Ascending aorta (tissue), 2 donors: ENCODE results near the gene MED27. TPM values are rescaled to one million over a fixed set of nuclear protein-coding genes. Genes with fewer than 3 reads are reported as not detected.

Source experiments
- DNase-seq, 2 donors: peaks; one replicate each; pipeline ENCODE4 v3.0.0-alpha.2; 2019; ENCODE audit warnings: low spot score in 2 of 2
- H3K27ac ChIP-seq, 2 donors: fragments of 200-600 bp; sonication (generic); one replicate each; pipeline ENCODE4 v1.5.1; 2016 to 2017; ENCODE audit warnings: mild to moderate bottlenecking in 1 of 2
- H3K27me3 ChIP-seq: fragments of 200-600 bp; sonication (generic); one replicate; pipeline ENCODE4 v1.5.1; 2017
- H3K36me3 ChIP-seq, 2 donors: fragments of 200-600 bp; sonication (generic); one replicate each; pipeline ENCODE4 v1.5.1; 2016
- H3K4me1 ChIP-seq, 2 donors: fragments of 200-600 bp; sonication (generic); one replicate each; pipeline ENCODE4 v1.5.1; 2016 to 2017; ENCODE audit warnings: mild to moderate bottlenecking in 1 of 2
- H3K4me3 ChIP-seq, 2 donors: fragments of 200-600 bp; sonication (generic); one replicate each; pipeline ENCODE4 v1.5.1; 2016 to 2017; ENCODE audit warnings: mild to moderate bottlenecking in 1 of 2
- H3K9me3 ChIP-seq, 2 donors: fragments of 200-600 bp; sonication (generic); one replicate each; pipeline ENCODE4 v1.5.1; 2016
- CTCF ChIP-seq, 3 experiments: fragments of 200-600 bp in 2 of 3; fragments of 450-650 bp in 1 of 3; sonication (generic) in 2 of 3; IDR thresholded peaks; one replicate each; pipeline ENCODE4 v1.5.1; 2016 to 2019; ENCODE audit warnings: antibody characterized with exemption in 3 of 3, mild to moderate bottlenecking in 1 of 3, moderate library complexity in 1 of 3
- intact Hi-C: fragments of 100-400 bp; cut with DNase I; formaldehyde crosslinking; loops from one replicate; pipeline ENCODE4 v1.15.1; 2023
- total RNA-seq: library from RNA; depleted of rRNA; stranded (reverse); fragments of >200 nt; gene quantifications from one replicate; pipeline ENCODE4 v1.1.0, GENCODE V29; 2016

Gene MED27
- total RNA-seq, 1 donor from 2014 or later = 19.4 TPM

GRCh38 chr9:131836021-131836420 is 243.6 kb downstream of the MED27 start:
- DNase-seq = no peak
- H3K4me1 ChIP-seq = no peaks in the 10 kb centered on the region
- no peaks in the 10 kb centered on the region for H3K27me3 ChIP-seq
- H3K4me3 ChIP-seq = no peak overlapping the region
- no peak overlapping the region for H3K27ac ChIP-seq
- intact Hi-C loops = no loop called here
- no peaks in the 10 kb centered on the region for H3K36me3 ChIP-seq
- H3K9me3 ChIP-seq = peaks cover 0 to 17% of the 10 kb centered on the region in 2 donors
- no peak for TF ChIP-seq CTCF (IDR thresholded peaks at IDR 0.05)

DNA sequence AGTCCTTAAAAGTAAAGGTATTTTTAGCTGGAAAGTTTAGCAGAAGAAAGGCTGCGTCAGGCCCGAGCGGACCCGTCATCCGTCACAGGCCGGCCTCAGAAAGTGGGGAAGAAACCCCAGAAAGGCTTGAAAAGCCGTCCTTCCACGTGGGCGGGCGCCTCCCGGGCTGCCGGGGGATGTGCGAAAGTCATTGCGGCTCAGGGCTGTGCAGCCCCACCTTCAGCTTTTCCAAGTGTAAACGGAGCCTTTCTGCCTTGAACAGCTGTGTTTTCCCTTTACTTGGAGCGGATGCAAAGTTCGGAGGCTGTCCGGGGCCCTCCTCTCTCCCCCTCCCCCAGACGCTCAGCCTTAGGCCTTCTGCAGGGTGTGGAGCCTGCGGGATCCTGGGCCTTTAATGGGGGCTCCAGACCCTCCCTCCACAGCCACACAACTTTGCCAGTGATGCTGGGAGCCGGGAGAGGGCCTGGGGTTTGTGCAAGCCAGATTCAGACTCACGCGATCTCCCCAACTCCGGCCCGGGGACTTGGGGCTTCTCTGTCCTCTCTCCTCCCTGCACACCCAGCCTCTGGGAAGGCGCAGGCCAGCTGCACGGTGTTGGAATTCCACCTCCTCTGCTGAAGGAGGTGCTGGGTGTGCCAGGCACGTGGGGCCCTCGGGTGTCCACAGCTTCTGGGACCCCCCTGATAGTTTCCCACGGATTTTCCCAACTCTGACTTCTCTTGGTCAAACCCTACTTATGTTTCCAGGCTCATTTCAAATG is 244.3 kb downstream of the MED27 start:
- Histone ChIP-seq H3K9me3 (peaks cover 0 to 17% of the 10 kb centered on the region in 2 donors), H3K27me3 (no peaks in the 10 kb centered on the region), H3K4me1 (no peaks in the 10 kb centered on the region), H3K36me3 (no peaks in the 10 kb centered on the region), H3K4me3 (no peak overlapping the region), H3K27ac (no peak overlapping the region)
- intact Hi-C loops = no loop called here
- DNase-seq = no peak
- TF ChIP-seq CTCF (IDR thresholded peaks at IDR 0.05) = no peak

DNA sequence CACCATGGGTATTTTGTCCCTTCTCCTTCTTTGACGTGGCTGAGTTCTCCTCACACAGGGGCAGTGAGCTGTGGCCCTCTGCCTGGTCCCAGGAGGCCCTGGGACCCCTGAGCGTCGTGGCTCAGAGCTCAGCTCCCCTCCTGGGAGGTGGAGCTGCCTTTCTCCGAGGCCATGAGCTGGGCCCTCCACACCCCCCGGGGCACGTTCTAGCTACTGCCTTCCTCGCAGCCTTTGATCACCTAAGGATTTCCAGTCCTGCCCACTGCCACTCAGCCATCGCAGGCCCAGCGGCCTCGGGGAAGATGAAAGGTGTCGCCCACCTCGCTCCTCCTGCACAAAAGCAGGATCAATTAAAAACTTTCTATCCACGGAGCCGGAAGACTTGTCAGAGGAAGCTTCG is 244.9 kb downstream of the MED27 start:
- Histone ChIP-seq H3K36me3 (no peaks in the 10 kb centered on the region), H3K9me3 (peaks cover 0 to 17% of the 10 kb centered on the region in 2 donors), H3K4me1 (no peaks in the 10 kb centered on the region), H3K27me3 (no peaks in the 10 kb centered on the region), H3K27ac (no peak overlapping the region), H3K4me3 (no peak overlapping the region)
- DNase-seq = no peak
- intact Hi-C loops = no loop called here
- TF ChIP-seq CTCF (IDR thresholded peaks at IDR 0.05) = no peak

DNA sequence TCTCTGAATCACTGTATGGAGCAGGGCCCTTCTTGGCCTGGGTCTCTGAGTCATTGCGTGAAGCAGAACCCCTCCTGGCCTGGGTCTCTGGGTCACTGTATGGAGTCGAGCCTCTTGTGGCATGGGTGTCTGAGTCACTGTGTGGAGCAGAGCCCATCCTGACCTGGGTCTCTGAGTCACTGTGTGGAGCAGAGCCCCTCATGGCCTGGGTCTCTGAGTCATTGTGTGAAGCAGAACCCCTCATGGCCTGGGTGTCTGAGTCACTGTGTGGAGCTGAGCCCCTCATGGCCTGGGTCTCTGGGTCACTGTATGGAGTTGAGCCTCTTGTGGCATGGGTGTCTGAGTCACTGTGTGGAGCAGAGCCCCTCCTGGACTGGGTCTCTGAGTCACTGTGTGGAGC is 245.8 kb downstream of the MED27 start:
- no peak for TF ChIP-seq CTCF (IDR thresholded peaks at IDR 0.05)
- no peak overlapping the region for H3K27ac ChIP-seq
- DNase-seq = no peak

GRCh38 chr9:131833083-131833482 is 246.6 kb downstream of the MED27 start:
- Histone ChIP-seq H3K9me3 (peaks cover 0 to 17% of the 10 kb centered on the region in 2 donors), H3K27ac (no peak overlapping the region), H3K36me3 (no peaks in the 10 kb centered on the region), H3K4me3 (no peak overlapping the region), H3K27me3 (no peaks in the 10 kb centered on the region), H3K4me1 (no peaks in the 10 kb centered on the region)
- intact Hi-C loops = no loop called here
- DNase-seq = no peak
- TF ChIP-seq CTCF (IDR thresholded peaks at IDR 0.05) = no peak

More for the DNA sequence above, 245.8 kb downstream of the MED27 start:
- Histone ChIP-seq H3K9me3 (peaks cover 0 to 17% of the 10 kb centered on the region in 2 donors), H3K27me3 (no peaks in the 10 kb centered on the region), H3K4me1 (no peaks in the 10 kb centered on the region), H3K4me3 (no peak overlapping the region), H3K36me3 (no peaks in the 10 kb centered on the region)
- intact Hi-C loops = no loop called here
